Activated naive CD8-positive, alpha-beta T cell treated with anti-CD3 and anti-CD28 coated beads, Interleukin-2, amount 10 ng/mL, durations not matched to agents 7 days and 5 days (primary cell): Measurements from ENCODE around the gene LKAAEAR1. TPM values are rescaled to one million over a fixed set of nuclear protein-coding genes. Genes with fewer than 3 reads are reported as not detected.
A peak's percentile ranks its signal among the peaks of the same experiment; 100 is the strongest.

Experiments used
- ATAC-seq: fragments of 150-1000 bp; cut with Tn5 transposase; one replicate; pipeline ENCODE4 v1.10.0; 2021; ENCODE audit warnings: low read depth, moderate library complexity
- POLR2A ChIA-PET: fragments of 350-600 bp; sonication (Branson Sonifier 250); formaldehyde crosslinking; loops from one replicate; lab custom pipeline; 2021; ENCODE audit warnings: antibody characterized with exemption; lab: Charles Lee
- DNase-seq: peaks from one replicate; pipeline ENCODE4 v3.0.0; 2021
- H3K27ac Mint-ChIP-seq: one replicate; pipeline ENCODE4 v1.8.0; 2022; ENCODE audit warnings: mild to moderate bottlenecking, mixed read lengths
- H3K27me3 Mint-ChIP-seq: one replicate; pipeline ENCODE4 v1.8.0; 2022; ENCODE audit warnings: mild to moderate bottlenecking, moderate library complexity, mixed read lengths
- H3K36me3 Mint-ChIP-seq: one replicate; pipeline ENCODE4 v1.8.0; 2021; ENCODE audit warnings: mild to moderate bottlenecking, mixed read lengths
- H3K4me1 Mint-ChIP-seq: one replicate; pipeline ENCODE4 v1.8.0; 2021; ENCODE audit warnings: mixed read lengths
- H3K4me3 Mint-ChIP-seq: one replicate; pipeline ENCODE4 v1.8.0; 2022; ENCODE audit warnings: mild to moderate bottlenecking, moderate library complexity, mixed read lengths
- H3K9me3 Mint-ChIP-seq: one replicate; pipeline ENCODE4 v1.8.0; 2021; ENCODE audit warnings: mixed read lengths
- total RNA-seq, 2 experiments: library from RNA; stranded (reverse); gene quantifications; one replicate each; pipeline ENCODE4 v1.2.3, GENCODE V29; 2021

Gene LKAAEAR1
- total RNA-seq, 2 experiments from 2014 or later, result 0.57 to 1.1 TPM

DNA sequence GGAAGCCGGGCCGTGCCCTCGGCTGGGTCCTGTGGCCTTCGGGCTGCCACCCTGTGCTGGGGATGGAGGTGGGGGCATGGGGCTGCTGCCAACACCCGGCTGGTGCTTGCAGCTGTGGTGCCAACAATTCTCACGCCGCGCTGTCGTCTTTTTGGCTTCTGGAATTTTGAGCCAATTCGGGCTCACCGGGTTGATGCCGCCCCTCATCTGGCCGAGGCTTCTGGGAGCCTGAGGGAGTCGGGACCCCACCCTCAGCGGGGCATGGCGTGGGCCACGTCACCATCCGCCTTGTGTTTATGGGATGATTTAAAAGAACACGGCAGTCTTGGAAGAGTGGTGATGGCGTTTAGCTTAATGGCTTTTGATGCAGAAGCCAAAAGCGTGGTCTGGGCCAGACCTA lies 31.8 kb upstream of the LKAAEAR1 start:
- no peaks in the 10 kb centered on the region for H3K27me3 Mint-ChIP-seq
- peaks cover 7% of the 10 kb centered on the region for H3K4me1 Mint-ChIP-seq
- H3K27ac Mint-ChIP-seq, result no peak overlapping the region
- no peaks in the 10 kb centered on the region for H3K36me3 Mint-ChIP-seq
- ATAC-seq (no peak), DNase-seq (no peak)
- no peaks in the 10 kb centered on the region for H3K9me3 Mint-ChIP-seq
- no peak overlapping the region for H3K4me3 Mint-ChIP-seq
- POLR2A ChIA-PET, result no interaction called here

DNA sequence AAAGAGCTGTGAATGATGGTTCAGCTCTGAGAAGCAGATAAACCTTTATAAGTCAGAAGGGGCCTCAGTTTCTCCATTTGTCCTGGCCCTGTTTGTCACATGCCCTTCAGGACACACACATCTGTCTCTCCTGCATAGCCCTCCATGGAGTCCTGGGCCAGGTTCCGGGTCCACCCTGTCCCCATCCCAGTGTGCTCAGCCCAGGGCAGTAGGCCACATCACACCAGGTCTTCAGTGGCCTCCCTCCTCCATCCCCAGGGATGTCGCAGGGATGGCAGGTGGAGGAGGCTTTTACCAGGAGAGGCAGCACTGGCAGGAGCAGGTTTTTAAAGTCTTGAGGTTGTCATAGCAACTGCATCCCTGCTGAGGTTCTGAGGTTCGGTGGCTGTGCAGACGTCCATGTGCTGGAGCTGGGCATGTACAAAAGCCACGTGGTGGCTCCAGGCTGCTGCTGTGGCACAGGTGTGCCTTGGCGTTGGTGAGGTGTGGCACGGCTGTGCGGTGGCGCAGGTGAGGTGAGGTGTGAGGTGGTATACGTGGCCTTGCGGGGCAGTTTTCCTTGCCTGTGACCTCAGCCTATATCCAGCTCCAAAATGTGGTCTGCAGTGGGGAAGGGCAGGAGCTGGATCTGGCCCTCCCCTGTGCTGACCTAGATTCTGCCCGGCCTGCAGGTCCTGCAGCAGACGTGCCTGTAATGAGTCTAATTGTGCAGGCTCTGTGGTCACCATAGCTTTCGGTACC lies 31.1 kb upstream of the LKAAEAR1 start:
- Mint-ChIP-seq H3K9me3 (no peaks in the 10 kb centered on the region), H3K27me3 (no peaks in the 10 kb centered on the region), H3K4me1 (peaks cover 6% of the 10 kb centered on the region), H3K27ac (no peak overlapping the region), H3K36me3 (no peaks in the 10 kb centered on the region), H3K4me3 (no peak overlapping the region)
- no peak for ATAC-seq
- POLR2A ChIA-PET, result no interaction called here
- no peak for DNase-seq

DNA sequence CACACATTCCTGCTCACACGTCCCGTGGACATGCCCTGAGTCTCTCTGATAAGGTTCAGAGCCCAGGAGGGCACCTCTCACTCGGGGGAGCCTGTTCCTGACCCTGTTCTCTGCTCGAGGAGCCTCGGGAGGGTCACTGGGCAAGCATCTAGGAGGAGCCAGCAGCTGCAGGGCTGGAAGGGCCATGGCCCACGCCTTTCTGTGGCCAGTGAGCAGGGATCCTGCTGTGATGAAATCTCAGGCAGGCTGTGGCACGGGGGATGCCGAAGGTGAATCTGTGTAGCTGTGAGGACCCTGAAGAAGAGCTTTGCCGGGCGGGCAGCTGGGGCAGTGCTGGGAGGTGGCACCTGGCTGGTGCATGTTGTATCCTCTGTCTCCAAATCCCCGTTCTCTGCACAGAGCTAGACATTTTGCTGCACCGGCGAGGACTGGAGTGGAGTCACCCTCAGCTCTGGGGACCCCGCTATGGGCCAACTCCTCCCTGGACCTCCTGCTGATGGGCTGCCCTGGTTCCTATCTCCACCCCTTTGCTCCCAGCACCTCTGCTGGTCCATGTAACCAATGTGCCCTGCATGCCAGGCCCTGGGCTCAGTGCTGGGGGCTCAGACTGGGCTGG lies 30.3 kb upstream of the LKAAEAR1 start:
- Mint-ChIP-seq H3K4me1 (no peaks in the 10 kb centered on the region), H3K27ac (no peak overlapping the region), H3K36me3 (no peaks in the 10 kb centered on the region), H3K9me3 (no peaks in the 10 kb centered on the region), H3K27me3 (no peaks in the 10 kb centered on the region), H3K4me3 (no peak overlapping the region)
- POLR2A ChIA-PET, result no interaction called here
- ATAC-seq (no peak), DNase-seq (no peak)

DNA sequence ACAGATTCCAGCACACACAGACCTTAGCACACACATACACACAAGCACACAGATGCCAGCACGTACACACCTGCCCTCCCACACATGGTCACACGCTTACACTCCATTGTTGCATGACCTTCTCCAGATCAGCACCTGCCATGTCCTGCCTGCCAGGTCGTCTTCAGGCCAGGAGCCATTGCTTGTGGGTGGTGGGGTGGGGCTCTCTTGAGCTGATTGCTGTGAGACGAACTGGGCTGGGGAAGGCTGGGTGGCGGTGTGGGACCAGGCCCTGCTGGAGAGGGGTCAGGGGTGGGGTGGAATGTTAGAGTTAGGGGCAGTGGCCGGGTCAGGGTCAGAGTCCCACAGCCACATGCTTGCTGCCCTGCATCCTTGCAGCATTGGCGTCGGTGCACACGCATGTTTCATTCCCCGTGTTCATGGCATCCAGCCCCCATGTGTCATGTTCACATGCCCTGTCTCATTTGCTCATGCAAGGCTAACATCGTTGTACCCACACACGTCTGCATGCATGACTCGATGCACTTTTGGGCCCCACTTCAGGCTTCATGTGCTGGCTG lies 29.7 kb upstream of the LKAAEAR1 start:
- no peaks in the 10 kb centered on the region for H3K9me3 Mint-ChIP-seq
- H3K36me3 Mint-ChIP-seq, result no peaks in the 10 kb centered on the region
- H3K4me3 Mint-ChIP-seq, result no peak overlapping the region
- ATAC-seq (no peak), DNase-seq (no peak)
- POLR2A ChIA-PET, result no interaction called here
- no peak overlapping the region for H3K27ac Mint-ChIP-seq
- peaks cover under 1% of the 10 kb centered on the region for H3K27me3 Mint-ChIP-seq
- H3K4me1 Mint-ChIP-seq, result no peaks in the 10 kb centered on the region

DNA sequence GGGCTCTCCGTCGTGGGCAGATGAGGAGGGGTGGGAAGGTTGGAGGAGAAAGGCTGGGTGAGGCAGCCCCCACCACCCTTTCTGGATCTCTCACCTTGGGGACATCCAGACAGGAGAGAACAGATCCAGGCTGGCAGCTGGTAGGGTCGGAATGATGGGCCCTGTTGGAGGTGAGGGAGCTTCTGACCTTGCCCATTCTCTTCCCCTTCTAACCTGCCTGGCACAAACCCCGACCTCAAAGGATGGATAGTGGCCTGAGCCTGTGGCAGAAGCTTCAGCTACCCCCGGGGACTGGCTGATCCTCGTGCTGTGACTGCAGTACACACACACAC lies 29.2 kb upstream of the LKAAEAR1 start:
- Mint-ChIP-seq H3K27me3 (peaks cover 2% of the 10 kb centered on the region), H3K4me3 (no peak overlapping the region), H3K9me3 (no peaks in the 10 kb centered on the region), H3K27ac (no peak overlapping the region), H3K4me1 (no peaks in the 10 kb centered on the region), H3K36me3 (no peaks in the 10 kb centered on the region)
- POLR2A ChIA-PET, result no interaction called here
- DNase-seq, result no peak
- no peak for ATAC-seq

DNA sequence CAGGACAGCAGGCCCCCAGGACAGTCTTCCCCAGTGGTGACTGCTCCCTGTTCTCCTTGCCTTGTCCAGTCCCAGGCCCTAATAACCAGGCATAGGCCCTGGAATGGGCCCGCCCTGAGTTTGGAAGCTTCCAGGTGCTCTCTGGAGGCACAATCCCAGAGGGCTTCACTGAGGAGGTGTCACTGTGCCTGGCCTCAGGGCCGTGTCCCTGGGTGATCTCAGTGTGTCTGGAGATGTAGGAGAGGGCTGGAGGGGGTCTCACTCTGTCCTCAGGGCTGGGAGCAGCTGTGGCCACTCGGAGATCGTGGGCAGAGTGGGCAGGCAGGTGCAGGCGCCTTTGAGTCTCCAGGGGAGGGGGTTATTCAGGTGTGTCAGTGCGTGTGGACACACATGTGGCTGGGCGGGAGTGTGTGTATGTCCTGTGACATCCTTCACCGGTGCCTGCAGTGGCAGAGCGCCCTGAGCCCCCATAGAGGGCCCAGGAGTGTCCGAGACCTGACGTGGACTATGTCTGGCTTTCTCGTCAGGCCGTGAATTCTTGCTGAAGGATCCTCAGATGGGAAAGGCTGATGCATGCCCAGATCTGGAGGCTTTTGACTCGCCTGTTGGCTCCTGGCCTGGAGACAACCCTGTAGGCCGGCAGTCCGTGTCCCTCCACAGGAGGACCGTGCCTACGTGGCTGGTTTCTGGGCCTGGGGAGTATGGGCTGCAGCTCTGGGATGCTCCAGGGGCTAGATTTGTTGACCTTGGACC lies 28.7 kb upstream of the LKAAEAR1 start:
- DNase-seq, result no peak
- Mint-ChIP-seq H3K9me3 (no peaks in the 10 kb centered on the region), H3K4me3 (no peak overlapping the region), H3K36me3 (no peaks in the 10 kb centered on the region), H3K27me3 (peaks cover 2% of the 10 kb centered on the region), H3K27ac (no peak overlapping the region), H3K4me1 (no peaks in the 10 kb centered on the region)
- POLR2A ChIA-PET, result no interaction called here
- no peak for ATAC-seq

DNA sequence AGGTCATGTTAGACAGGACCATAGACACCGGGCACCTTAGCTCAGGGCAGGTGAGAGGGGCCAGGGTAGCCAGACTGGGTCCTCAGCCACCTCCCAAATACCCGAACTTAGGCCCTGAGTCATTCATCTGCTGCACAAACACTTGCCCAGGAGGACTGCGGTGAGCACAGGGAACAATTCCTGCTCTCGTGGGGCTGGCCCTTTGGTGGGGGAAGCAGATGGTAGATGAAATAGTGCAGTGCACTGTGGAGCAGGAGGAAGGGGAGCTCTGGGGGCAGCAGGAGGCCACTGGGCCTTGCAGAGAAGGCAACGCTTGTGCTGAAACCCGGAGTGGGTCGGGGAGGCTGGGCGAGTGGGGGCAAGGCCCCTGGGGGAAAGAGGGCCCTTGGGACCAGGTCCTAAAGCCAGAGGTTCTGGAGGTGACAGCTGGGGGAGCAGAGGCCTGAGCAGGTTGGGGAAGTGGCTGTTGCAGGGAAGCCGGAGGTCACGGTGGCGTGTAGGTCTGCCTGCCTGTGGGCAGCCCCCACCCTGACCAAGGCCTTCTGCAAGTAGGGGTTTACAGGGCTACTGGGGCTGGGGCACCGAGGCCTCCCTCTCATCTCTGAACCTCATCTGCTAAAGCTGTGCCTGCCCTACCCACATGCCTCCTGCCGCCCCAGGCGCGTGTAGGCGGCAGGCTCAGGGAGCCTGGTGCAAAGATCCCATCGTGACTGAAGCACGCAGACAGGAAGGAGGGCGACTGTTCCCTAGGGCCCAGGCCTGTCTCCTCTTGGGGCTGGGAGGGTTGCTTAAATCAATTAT lies 27.8 kb upstream of the LKAAEAR1 start:
- no peaks in the 10 kb centered on the region for H3K9me3 Mint-ChIP-seq

DNA sequence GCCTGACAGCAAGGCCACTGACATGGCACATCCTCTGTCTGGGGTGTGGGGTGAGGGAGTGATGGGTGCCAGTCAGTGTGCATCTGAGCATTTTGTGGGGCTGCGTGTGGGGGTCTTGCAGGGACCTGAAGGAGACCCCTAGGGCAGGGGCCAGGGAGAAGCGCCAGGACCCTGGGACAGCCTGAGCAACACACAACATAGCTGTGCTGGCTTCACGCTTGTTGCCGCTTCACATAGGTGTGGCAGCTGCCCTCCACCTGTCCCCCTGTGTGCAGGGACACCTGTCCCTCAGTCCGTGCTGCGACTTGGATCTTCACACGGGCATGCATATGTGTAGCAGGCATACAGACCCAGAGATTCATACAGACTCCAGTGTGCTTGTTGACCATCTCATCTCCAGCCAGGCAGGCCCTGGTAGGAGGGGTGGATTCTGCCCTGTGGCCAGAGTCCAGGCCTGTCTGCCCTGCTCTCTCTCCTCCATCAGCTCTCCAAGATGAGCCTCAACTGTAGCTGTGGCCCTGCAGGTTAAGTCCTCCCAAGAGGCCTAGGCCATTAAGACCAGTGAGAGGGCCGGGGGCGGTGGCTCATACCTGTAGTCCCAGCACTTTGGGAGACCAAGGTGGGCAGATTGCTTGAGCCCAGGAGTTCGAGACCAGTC lies 26.3 kb upstream of the LKAAEAR1 start:
- Mint-ChIP-seq H3K27me3 (peaks cover 2% of the 10 kb centered on the region), H3K36me3 (no peaks in the 10 kb centered on the region), H3K27ac (no peak overlapping the region), H3K4me1 (no peaks in the 10 kb centered on the region), H3K9me3 (no peaks in the 10 kb centered on the region), H3K4me3 (no peak overlapping the region)
- POLR2A ChIA-PET, result no interaction called here
- DNase-seq, result no peak
- ATAC-seq, result no peak

More for the DNA sequence above, 27.8 kb upstream of the LKAAEAR1 start:
- DNase-seq (no peak), ATAC-seq (no peak)
- Mint-ChIP-seq H3K27ac (no peak overlapping the region), H3K4me1 (no peaks in the 10 kb centered on the region), H3K36me3 (no peaks in the 10 kb centered on the region), H3K4me3 (no peak overlapping the region), H3K27me3 (peaks cover 2% of the 10 kb centered on the region)
- POLR2A ChIA-PET, result interaction anchor here (0.7 kb wide), 1 partner anchor 33 kb away, joined by 3 read pairs; the partner anchor contains the start of gene RGS19

DNA sequence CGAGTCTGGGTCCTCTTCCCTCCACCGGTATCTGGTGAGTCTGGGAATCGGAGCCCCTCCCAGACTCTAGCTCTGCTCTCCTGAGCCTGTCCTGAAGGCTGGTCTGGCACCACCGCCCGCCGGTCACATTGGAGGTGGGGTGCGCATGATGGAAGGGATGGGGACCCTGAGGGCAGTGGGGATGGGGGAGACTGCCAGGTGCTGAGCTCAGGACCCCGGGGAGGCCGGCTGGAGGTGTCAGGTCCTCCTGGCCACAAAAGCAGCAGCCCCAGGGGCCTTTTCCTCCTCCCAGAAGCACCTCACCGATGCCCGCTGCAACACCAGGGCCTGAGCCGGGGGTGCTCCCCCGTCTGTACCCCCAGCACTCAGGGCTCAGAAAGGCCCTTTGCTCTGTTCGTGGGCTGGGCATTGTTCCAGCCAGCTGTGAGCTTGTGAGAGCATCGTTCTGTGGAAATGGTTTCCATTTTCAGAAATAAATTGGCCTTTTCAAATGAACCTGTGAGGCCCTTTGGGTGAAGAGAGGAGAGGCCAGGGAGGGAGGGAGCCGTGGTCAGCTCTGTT lies 25.7 kb upstream of the LKAAEAR1 start:
- Mint-ChIP-seq H3K9me3 (no peaks in the 10 kb centered on the region), H3K4me3 (no peak overlapping the region), H3K4me1 (no peaks in the 10 kb centered on the region), H3K27me3 (peaks cover 2% of the 10 kb centered on the region), H3K27ac (no peak overlapping the region), H3K36me3 (no peaks in the 10 kb centered on the region)
- ATAC-seq (no peak), DNase-seq (no peak)
- POLR2A ChIA-PET, result no interaction called here

DNA sequence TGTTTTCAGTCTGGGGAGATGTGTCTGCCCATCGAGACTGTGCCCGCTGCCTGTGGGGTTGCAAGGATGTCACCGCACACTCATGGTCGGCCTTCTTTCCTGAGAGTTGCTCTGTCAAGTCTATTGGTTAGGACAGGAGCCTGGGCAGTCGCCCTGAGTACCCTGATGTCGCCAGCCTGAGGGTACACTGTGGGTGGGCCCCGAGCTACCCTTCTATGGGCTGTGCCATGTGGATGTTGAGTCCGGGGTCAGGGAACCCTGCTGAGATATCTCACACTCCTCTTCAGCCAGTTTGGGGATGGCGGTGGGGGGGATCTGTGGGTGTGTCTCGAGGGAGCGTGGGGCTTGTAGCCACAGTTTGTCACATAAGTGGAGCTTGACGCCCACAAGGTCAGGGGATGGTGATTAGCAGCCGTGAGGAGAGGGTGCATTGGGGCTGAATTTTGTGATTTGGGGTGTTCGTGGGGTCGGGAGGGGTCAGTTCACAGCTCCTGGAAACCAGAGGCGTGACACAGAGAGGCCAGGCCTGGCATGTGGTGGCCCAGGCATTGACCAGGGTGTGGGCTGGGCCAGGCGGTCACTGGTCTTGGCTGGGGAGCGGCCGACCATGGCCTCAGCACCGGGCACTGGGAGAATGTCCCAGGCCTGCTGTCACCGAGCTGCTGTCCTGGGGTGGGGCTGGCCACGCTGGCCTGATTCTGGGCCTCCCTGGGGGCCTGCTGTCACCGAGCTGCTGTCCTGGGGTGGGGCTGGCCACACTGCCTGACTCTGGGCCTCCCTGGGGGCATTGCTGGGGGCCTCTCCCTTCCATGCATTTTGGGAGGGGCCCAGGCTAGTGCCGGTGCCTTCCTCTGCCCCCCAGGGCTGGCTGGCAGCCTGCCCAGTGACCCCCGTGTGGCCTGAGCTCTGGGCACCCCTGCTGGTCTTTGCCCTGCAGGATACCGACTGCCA lies 24.8 kb upstream of the LKAAEAR1 start:
- H3K9me3 Mint-ChIP-seq, result no peaks in the 10 kb centered on the region
- no peak for DNase-seq
- POLR2A ChIA-PET, result no interaction called here
- H3K4me1 Mint-ChIP-seq, result no peaks in the 10 kb centered on the region
- peaks cover 2% of the 10 kb centered on the region for H3K27me3 Mint-ChIP-seq
- no peak overlapping the region for H3K27ac Mint-ChIP-seq
- no peak overlapping the region for H3K4me3 Mint-ChIP-seq
- no peaks in the 10 kb centered on the region for H3K36me3 Mint-ChIP-seq
- no peak for ATAC-seq

DNA sequence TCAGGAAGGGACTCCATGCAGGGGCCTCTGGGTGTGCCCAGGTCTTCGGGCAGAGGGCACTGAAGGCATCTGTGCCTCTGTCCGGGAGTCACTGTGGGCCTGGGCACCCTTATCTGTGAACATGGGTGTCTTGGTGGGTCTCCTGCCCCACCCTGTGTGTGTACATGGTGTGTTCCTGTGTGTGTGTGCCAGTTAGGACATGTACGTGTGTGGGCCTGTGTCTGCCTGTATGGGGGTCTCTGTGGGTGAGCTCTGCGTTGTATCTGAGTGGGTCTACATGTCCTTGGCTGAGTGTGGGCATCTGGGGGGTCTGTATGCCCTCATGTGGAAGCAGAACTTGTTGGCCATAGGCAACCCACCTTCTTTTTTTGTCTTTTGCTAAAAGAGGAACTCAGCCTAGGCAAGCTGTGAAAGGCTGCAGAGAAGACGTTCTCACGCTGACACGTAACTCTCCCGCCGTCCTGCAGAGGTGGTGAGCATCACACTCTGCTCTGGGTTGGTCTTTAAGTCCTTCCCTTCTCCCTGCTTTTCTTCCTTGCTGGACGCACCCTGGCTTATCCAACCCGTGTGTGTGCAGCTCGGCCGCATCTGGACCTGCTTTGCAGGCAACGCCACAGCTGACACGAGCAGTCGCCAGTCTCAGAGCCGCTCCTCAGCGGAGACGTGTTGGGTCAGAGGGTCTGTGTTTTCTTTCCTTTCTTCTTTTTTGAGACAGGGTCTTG lies 23.7 kb upstream of the LKAAEAR1 start:
- H3K27ac Mint-ChIP-seq, result no peak overlapping the region
- H3K9me3 Mint-ChIP-seq, result no peaks in the 10 kb centered on the region
- peaks cover 11% of the 10 kb centered on the region for H3K27me3 Mint-ChIP-seq
- H3K4me3 Mint-ChIP-seq, result no peak overlapping the region
- H3K4me1 Mint-ChIP-seq, result no peaks in the 10 kb centered on the region
- POLR2A ChIA-PET, result no interaction called here
- DNase-seq (no peak), ATAC-seq (peak; percentile 13)
- no peaks in the 10 kb centered on the region for H3K36me3 Mint-ChIP-seq
